Measurements from ENCODE around the gene ZDHHC20.

GRCh38 chr13:21324803-21325202 lies 134.3 kb downstream of the ZDHHC20 start:
- TF ChIP-seq CTCF (IDR thresholded peaks at IDR 0.05) (no peak), POLR2A (IDR thresholded peaks at IDR 0.05) (no peak)

Data from thyroid gland (tissue), 4 donors.